Measurements from ENCODE around the gene NUMB.

The NUMB gene

GRCh38 chr14:73466861-73467260, 8.5 kb upstream of the NUMB start:
- H3K4me3 ChIP-seq (ENCODE audit: low read depth, low read length): no peak overlapping the region
- TF ChIP-seq, protein P1, sequence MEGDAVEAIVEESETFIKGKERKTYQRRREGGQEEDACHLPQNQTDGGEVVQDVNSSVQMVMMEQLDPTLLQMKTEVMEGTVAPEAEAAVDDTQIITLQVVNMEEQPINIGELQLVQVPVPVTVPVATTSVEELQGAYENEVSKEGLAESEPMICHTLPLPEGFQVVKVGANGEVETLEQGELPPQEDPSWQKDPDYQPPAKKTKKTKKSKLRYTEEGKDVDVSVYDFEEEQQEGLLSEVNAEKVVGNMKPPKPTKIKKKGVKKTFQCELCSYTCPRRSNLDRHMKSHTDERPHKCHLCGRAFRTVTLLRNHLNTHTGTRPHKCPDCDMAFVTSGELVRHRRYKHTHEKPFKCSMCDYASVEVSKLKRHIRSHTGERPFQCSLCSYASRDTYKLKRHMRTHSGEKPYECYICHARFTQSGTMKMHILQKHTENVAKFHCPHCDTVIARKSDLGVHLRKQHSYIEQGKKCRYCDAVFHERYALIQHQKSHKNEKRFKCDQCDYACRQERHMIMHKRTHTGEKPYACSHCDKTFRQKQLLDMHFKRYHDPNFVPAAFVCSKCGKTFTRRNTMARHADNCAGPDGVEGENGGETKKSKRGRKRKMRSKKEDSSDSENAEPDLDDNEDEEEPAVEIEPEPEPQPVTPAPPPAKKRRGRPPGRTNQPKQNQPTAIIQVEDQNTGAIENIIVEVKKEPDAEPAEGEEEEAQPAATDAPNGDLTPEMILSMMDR (IDR thresholded peaks at IDR 0.05; ENCODE audit: low read depth, low read length, missing control alignments): no peak
- in situ Hi-C loops (cut with HindIII; ENCODE audit: low sequenced_read_pairs): loop anchor here (10.0 kb wide), 1 partner anchor 282 kb away; no protein-coding TSS in a partner anchor
- DNase-seq (ENCODE audit: low read depth): no peak

DNA sequence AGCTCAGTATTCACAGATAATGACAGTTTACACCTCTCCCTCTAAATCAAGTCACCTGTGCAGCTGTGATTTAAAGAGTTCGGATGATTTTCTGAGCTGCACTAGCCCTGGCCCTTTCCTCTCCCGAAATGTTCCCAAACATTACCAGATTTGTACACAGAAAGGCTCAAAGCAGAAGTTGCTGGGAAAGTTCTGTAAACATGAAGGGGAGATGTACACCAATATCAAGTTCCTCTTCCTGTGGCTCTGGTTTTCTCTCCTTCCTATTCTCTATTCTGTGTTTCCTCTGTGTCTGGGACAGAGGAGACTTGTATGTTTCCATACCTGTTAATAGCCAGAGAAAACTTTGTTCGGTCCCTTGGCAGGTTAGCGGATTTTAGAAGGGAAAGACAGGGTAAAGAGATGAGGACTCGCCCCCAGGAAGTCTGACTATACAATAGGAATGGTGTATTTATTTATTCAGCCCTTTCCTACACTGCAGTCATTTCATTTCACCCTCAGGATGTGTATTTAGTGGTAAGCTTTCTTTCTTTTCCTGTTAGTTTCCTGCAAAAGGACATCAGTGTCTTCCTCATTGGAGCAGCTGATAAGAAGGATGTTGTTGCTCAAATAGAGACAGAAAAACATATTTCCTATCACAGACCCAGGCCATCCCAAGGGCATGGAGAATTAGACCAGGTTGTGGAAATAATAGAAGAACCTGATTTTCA, 7.6 kb upstream of the NUMB start:
- no peak overlapping the region for H3K4me3 ChIP-seq (ENCODE audit: low read depth, low read length)
- in situ Hi-C loops (cut with HindIII; ENCODE audit: low sequenced_read_pairs): loop anchor here (10.0 kb wide), 1 partner anchor 281 kb away; no protein-coding TSS in a partner anchor

DNA sequence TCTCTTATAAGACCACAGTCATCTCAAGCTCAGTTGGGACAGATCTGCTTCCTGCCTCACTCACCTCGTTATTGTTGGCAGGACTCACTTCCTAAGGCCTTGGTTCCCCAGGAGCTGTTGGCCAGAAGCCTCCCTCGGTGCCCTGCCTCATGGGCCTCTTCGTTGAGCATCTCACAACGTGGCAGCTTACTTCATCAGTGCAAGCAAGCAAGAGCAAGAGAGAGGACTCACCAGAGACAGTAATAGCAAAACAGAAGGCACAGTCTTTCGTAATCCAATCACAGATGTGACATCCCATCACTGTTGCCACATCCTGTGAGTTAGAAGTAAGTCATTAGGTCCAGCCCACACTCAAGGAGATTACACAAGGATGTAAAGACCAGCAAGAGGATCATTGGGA, 5.1 kb upstream of the NUMB start:
- TF ChIP-seq, protein P1 (IDR thresholded peaks at IDR 0.05; ENCODE audit: low read depth, low read length, missing control alignments): no peak
- no peak overlapping the region for H3K4me3 ChIP-seq (ENCODE audit: low read depth, low read length)
- DNase-seq (ENCODE audit: low read depth): no peak
- in situ Hi-C loops (cut with HindIII; ENCODE audit: low sequenced_read_pairs): loop anchor here (10.0 kb wide), 1 partner anchor 279 kb away; no protein-coding TSS in a partner anchor

More for the DNA sequence above, 7.6 kb upstream of the NUMB start:
- TF ChIP-seq, protein P1 (IDR thresholded peaks at IDR 0.05; ENCODE audit: low read depth, low read length, missing control alignments): no peak
- DNase-seq (ENCODE audit: low read depth): no peak

- in situ Hi-C loops (cut with HindIII; ENCODE audit: low sequenced_read_pairs): loop anchor here (10.0 kb wide), 1 partner anchor 278 kb away; no protein-coding TSS in a partner anchor
- no peak for DNase-seq (ENCODE audit: low read depth)
- H3K4me3 ChIP-seq (ENCODE audit: low read depth, low read length): no peak overlapping the region
- TF ChIP-seq, protein P1 (IDR thresholded peaks at IDR 0.05; ENCODE audit: low read depth, low read length, missing control alignments): no peak
Measured at GRCh38 chr14:73462815-73463214, 4.5 kb upstream of the NUMB start.

GRCh38 chr14:73462048-73462715, 3.8 kb upstream of the NUMB start:
- DNase-seq (ENCODE audit: low read depth): no peak
- TF ChIP-seq, protein P1 (IDR thresholded peaks at IDR 0.05; ENCODE audit: low read depth, low read length, missing control alignments): no peak
- H3K4me3 ChIP-seq (ENCODE audit: low read depth, low read length): no peak overlapping the region
- in situ Hi-C loops (cut with HindIII; ENCODE audit: low sequenced_read_pairs): loop anchor here (10.0 kb wide), 1 partner anchor 277 kb away; no protein-coding TSS in a partner anchor

DNA sequence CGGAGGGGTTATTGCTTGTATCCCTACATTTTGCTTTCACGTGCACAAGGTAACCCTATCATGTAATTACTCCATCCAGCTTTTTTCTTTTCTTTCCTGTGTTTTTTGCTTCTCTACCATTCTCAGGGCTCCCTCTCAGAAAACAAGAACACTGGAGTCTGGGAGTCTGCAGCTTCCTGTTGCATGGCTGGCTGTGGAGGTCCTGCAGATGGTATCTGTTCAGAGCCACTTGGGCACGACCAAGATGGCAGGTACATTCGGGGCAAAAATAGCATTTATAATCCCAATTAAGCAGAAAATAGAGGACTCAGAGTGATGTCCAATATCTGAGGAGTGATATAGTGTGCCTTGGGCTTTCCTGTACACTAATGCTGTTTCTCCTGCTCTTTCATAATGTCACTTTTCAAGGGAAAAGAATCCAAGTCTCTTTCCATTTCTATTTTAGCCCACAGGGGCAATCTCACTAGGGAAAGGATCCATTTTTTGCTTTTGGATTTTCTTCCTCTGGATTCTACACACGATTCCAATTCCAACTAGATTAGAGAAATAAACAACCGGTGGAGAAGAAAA, 3.2 kb upstream of the NUMB start:
- no peak overlapping the region for H3K4me3 ChIP-seq (ENCODE audit: low read depth, low read length)
- TF ChIP-seq, protein P1 (IDR thresholded peaks at IDR 0.05; ENCODE audit: low read depth, low read length, missing control alignments): no peak
- in situ Hi-C loops (cut with HindIII; ENCODE audit: low sequenced_read_pairs): loop anchor here (10.0 kb wide), 1 partner anchor 277 kb away; no protein-coding TSS in a partner anchor
- DNase-seq (ENCODE audit: low read depth): no peak

All from astrocyte of the cerebellum (primary cell).